Nephron (organoid): ENCODE data around the gene CYP2C9.

Experiments
- H3K27ac Mint-ChIP-seq, 3 experiments: 2 replicates each; pipeline ENCODE4 v1.8.0; 2020; ENCODE audit warnings: mixed read lengths in 3 of 3, mild to moderate bottlenecking in 2 of 3, moderate library complexity in 1 of 3
- H3K27me3 Mint-ChIP-seq: 2 replicates; pipeline ENCODE4 v1.8.0; 2021; ENCODE audit warnings: low read depth, mild to moderate bottlenecking, moderate library complexity, mixed read lengths
- H3K36me3 Mint-ChIP-seq: 2 replicates; pipeline ENCODE4 v1.8.0; 2020; ENCODE audit warnings: low read depth, mixed read lengths
- H3K4me1 Mint-ChIP-seq: 2 replicates; pipeline ENCODE4 v1.8.0; 2020; ENCODE audit warnings: mixed read lengths
- H3K4me3 Mint-ChIP-seq, 3 experiments: 2 replicates each; pipeline ENCODE4 v1.8.0; 2020; ENCODE audit warnings: mild to moderate bottlenecking in 3 of 3, mixed read lengths in 3 of 3, moderate library complexity in 2 of 3
- H3K9me3 Mint-ChIP-seq: 2 replicates; pipeline ENCODE4 v1.8.0; 2020; ENCODE audit warnings: mixed read lengths
- CTCF ChIP-seq, 3 experiments: fragments of 200-600 bp; sonication (generic); IDR thresholded peaks; one replicate each; pipeline ENCODE4 v1.5.0; 2021; ENCODE audit warnings: antibody characterized with exemption in 3 of 3; ENCODE audit not compliant: unreplicated experiment in 3 of 3

The CYP2C9 gene

DNA sequence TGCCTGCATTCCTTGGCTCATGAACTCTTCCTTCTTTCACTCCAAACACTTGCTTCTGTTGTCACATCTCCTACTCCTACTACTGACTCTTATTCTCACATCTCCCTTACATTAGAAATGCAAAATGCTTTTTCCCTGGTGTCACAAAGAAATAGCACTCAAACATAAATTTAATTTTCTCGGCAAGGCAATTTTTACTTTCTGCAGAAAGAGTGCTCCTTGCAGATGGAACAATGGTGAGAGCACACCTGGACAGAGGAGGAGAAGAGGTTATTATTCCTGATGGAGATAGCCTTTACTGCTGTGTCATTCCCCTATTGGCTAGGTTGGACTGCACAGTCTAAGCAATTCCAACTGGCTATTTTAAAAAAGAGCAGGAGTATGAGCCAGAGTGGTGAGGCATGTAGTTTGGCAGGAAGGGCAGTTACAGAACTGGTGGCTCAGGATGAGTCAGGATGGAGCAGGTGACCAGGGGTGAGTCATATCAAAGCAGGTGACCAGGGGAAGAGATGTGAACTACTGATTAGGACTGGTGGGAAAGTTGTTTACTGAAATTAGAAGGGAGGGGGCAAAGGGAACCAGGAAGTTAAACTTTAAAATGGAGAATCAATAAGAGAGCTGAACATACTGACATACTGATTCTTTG, 52.9 kb downstream of the CYP2C9 start:
- Mint-ChIP-seq H3K9me3 (peaks cover 14% of the 10 kb centered on the region), H3K4me3 (no peak overlapping the region), H3K4me1 (no peaks in the 10 kb centered on the region), H3K27ac (no peak overlapping the region), H3K36me3 (no peaks in the 10 kb centered on the region), H3K27me3 (no peaks in the 10 kb centered on the region)
- no peak for TF ChIP-seq CTCF (IDR thresholded peaks at IDR 0.05; ENCODE audit: unreplicated experiment in 3 of 3)

DNA sequence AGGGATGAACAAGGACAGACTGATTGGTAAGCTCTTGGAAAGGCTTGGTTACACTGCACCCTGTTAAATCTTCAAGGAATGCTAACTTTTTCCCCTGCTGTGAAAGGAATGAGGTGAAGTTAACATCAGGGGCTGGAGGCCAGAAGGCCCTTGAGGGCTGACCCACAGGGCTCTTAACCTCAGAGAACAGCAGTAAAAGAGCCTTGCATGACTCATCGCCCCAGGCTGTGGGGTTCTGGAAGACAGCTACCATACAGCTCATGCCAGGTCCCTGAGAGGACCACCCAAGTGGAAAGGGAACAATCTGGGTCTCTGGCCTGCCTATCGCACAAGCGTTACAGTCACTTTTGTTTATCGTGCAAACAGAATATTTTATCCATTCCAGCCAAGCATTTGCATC, 54.4 kb downstream of the CYP2C9 start:
- H3K36me3 Mint-ChIP-seq: no peaks in the 10 kb centered on the region
- peaks cover 14% of the 10 kb centered on the region for H3K9me3 Mint-ChIP-seq
- no peak overlapping the region for H3K27ac Mint-ChIP-seq
- no peaks in the 10 kb centered on the region for H3K4me1 Mint-ChIP-seq
- no peak overlapping the region for H3K4me3 Mint-ChIP-seq
- no peaks in the 10 kb centered on the region for H3K27me3 Mint-ChIP-seq
- no peak for TF ChIP-seq CTCF (IDR thresholded peaks at IDR 0.05; ENCODE audit: unreplicated experiment in 3 of 3)

GRCh38 chr10:94997741-94998174, 59.3 kb downstream of the CYP2C9 start:
- Mint-ChIP-seq H3K4me3 (no peak overlapping the region), H3K27ac (no peak overlapping the region), H3K4me1 (no peaks in the 10 kb centered on the region), H3K36me3 (no peaks in the 10 kb centered on the region), H3K27me3 (no peaks in the 10 kb centered on the region), H3K9me3 (no peaks in the 10 kb centered on the region)
- no peak for TF ChIP-seq CTCF (IDR thresholded peaks at IDR 0.05; ENCODE audit: unreplicated experiment in 3 of 3)

- Mint-ChIP-seq H3K9me3 (no peaks in the 10 kb centered on the region), H3K4me3 (no peak overlapping the region), H3K27ac (no peak overlapping the region), H3K36me3 (no peaks in the 10 kb centered on the region), H3K27me3 (peaks cover 4% of the 10 kb centered on the region), H3K4me1 (no peaks in the 10 kb centered on the region)
- TF ChIP-seq CTCF (IDR thresholded peaks at IDR 0.05; ENCODE audit: unreplicated experiment in 3 of 3): no peak
Observed at GRCh38 chr10:95026461-95026860, 88.0 kb downstream of the CYP2C9 start.

DNA sequence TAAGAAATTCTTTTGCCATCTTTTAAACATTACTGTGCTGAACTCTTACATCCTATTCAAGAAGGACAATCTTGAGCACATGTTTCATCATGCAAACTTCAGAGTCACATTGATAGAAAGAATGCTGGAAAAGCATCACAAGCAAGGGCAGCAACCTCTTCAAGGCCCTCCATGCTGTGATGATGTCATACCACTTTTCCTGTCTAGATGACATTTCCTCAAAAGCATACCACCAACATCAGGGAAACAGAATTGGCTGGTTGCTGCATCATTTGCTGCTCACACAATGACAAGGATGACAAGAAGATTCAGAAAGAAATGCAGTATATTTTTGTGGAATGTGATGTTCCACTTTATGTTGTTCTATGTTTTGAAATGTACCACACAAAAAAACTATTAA, 93.2 kb downstream of the CYP2C9 start:
- Mint-ChIP-seq H3K4me3 (no peak overlapping the region), H3K9me3 (no peaks in the 10 kb centered on the region), H3K36me3 (no peaks in the 10 kb centered on the region), H3K4me1 (no peaks in the 10 kb centered on the region), H3K27ac (no peak overlapping the region), H3K27me3 (peaks cover 4% of the 10 kb centered on the region)
- TF ChIP-seq CTCF (IDR thresholded peaks at IDR 0.05; ENCODE audit: unreplicated experiment in 3 of 3): no peak

GRCh38 chr10:95034401-95034800, 95.9 kb downstream of the CYP2C9 start:
- Mint-ChIP-seq H3K36me3 (no peaks in the 10 kb centered on the region), H3K27me3 (no peaks in the 10 kb centered on the region), H3K4me3 (no peak overlapping the region), H3K4me1 (no peaks in the 10 kb centered on the region), H3K9me3 (no peaks in the 10 kb centered on the region), H3K27ac (no peak overlapping the region)
- TF ChIP-seq CTCF (IDR thresholded peaks at IDR 0.05; ENCODE audit: unreplicated experiment in 3 of 3): no peak
